ENCODE data around the gene RBM15B. TPM values are rescaled to one million over a fixed set of nuclear protein-coding genes. Genes with fewer than 3 reads are reported as not detected.
"Not testable (repeated sequence)": the region's sequence is repeated elsewhere in the genome, so short reads cannot be mapped to it uniquely, and the experiment has no call there.

Gene RBM15B
- total and polyA plus RNA-seq, 7 donors = 4.6 to 11.9 (median 8.8) TPM

- H3K27ac ChIP-seq = no peak overlapping the region
- WGBS, 3 donors = 43 to 63% (median 46%) methylated on average over 4 of the region's 4 CpGs
- no peaks in the 10 kb centered on the region for H3K36me3 ChIP-seq (ENCODE audit: insufficient read depth in 1 of 2, low read depth in 1 of 2)
- no peaks in the 10 kb centered on the region for H3K4me1 ChIP-seq
- ATAC-seq = no peak
- intact Hi-C loops (cut with DNase I) = no loop called here
- no peaks in the 10 kb centered on the region for H3K9me3 ChIP-seq
- no peak for DNase-seq
- TF ChIP-seq CTCF (IDR thresholded peaks at IDR 0.05) = no peak
- H3K4me3 ChIP-seq = no peak overlapping the region
- H3K27me3 ChIP-seq (ENCODE audit: insufficient read depth in 3 of 3, low read length in 2 of 3) = no peaks in the 10 kb centered on the region
Measured at GRCh38 chr3:51357856-51358255, 33.2 kb upstream of the RBM15B start.

- WGBS, 3 donors = 68 to 75% (median 75%) methylated on average over 3 of the region's 3 CpGs
- no peaks in the 10 kb centered on the region for H3K36me3 ChIP-seq (ENCODE audit: insufficient read depth in 1 of 2, low read depth in 1 of 2)
- H3K27ac ChIP-seq = no peak overlapping the region
- ATAC-seq = no peak
- H3K9me3 ChIP-seq = no peaks in the 10 kb centered on the region
- H3K4me3 ChIP-seq = no peak overlapping the region
- TF ChIP-seq CTCF (IDR thresholded peaks at IDR 0.05) = no peak
- DNase-seq = no peak
- intact Hi-C loops (cut with DNase I) = no loop called here
- H3K27me3 ChIP-seq (ENCODE audit: insufficient read depth in 3 of 3, low read length in 2 of 3) = no peaks in the 10 kb centered on the region
- H3K4me1 ChIP-seq = no peaks in the 10 kb centered on the region
Measured at GRCh38 chr3:51358981-51359380, 32.1 kb upstream of the RBM15B start.

GRCh38 chr3:51360806-51361205 is 30.3 kb upstream of the RBM15B start:
- DNase-seq (no peak), ATAC-seq (no peak)
- no peak for TF ChIP-seq CTCF (IDR thresholded peaks at IDR 0.05)
- Histone ChIP-seq H3K27ac (no peak overlapping the region), H3K36me3 (ENCODE audit: insufficient read depth in 1 of 2, low read depth in 1 of 2) (no peaks in the 10 kb centered on the region), H3K4me1 (no peaks in the 10 kb centered on the region), H3K27me3 (ENCODE audit: insufficient read depth in 3 of 3, low read length in 2 of 3) (no peaks in the 10 kb centered on the region), H3K9me3 (no peaks in the 10 kb centered on the region), H3K4me3 (no peak overlapping the region)
- intact Hi-C loops (cut with DNase I) = no loop called here
- 75 to 88% (median 83%) methylated on average over 3 of the region's 3 CpGs for WGBS, 3 donors

GRCh38 chr3:51361746-51362145 is 29.3 kb upstream of the RBM15B start:
- DNase-seq = no peak
- no peak for TF ChIP-seq CTCF (IDR thresholded peaks at IDR 0.05)
- H3K36me3 ChIP-seq (ENCODE audit: insufficient read depth in 1 of 2, low read depth in 1 of 2) = no peaks in the 10 kb centered on the region
- no peak overlapping the region for H3K4me3 ChIP-seq
- H3K9me3 ChIP-seq = no peaks in the 10 kb centered on the region
- no peak overlapping the region for H3K27ac ChIP-seq
- H3K27me3 ChIP-seq (ENCODE audit: insufficient read depth in 3 of 3, low read length in 2 of 3) = no peaks in the 10 kb centered on the region
- no peaks in the 10 kb centered on the region for H3K4me1 ChIP-seq
- ATAC-seq = no peak
- intact Hi-C loops (cut with DNase I) = no loop called here
- 82 to 92% (median 92%) methylated on average over 6 of the region's 6 CpGs for WGBS, 3 donors

GRCh38 chr3:51362476-51362875 is 28.6 kb upstream of the RBM15B start:
- intact Hi-C loops (cut with DNase I) = no loop called here
- no peak for ATAC-seq
- no peak overlapping the region for H3K4me3 ChIP-seq
- 82 to 85% (median 84%) methylated on average over 9 of the region's 9 CpGs for WGBS, 3 donors
- DNase-seq = no peak
- H3K27ac ChIP-seq = no peak overlapping the region
- no peak for TF ChIP-seq CTCF (IDR thresholded peaks at IDR 0.05)
- no peaks in the 10 kb centered on the region for H3K9me3 ChIP-seq
- H3K27me3 ChIP-seq (ENCODE audit: insufficient read depth in 3 of 3, low read length in 2 of 3) = no peaks in the 10 kb centered on the region
- no peaks in the 10 kb centered on the region for H3K4me1 ChIP-seq
- no peaks in the 10 kb centered on the region for H3K36me3 ChIP-seq (ENCODE audit: insufficient read depth in 1 of 2, low read depth in 1 of 2)

GRCh38 chr3:51368276-51368675 is 22.8 kb upstream of the RBM15B start:
- 88 to 90% (median 89%) methylated on average over 8 of the region's 8 CpGs for WGBS, 3 donors
- intact Hi-C loops (cut with DNase I); ATAC-seq; H3K27me3 ChIP-seq (ENCODE audit: insufficient read depth in 3 of 3, low read length in 2 of 3); H3K36me3 ChIP-seq (ENCODE audit: insufficient read depth in 1 of 2, low read depth in 1 of 2); H3K4me3 ChIP-seq; H3K27ac ChIP-seq; H3K9me3 ChIP-seq; DNase-seq; H3K4me1 ChIP-seq: not testable (repeated sequence)

All from psoas muscle (tissue), 8 donors.